Transverse colon (tissue), 4 donors: ENCODE results near the gene UACA. TPM values are rescaled to one million over a fixed set of nuclear protein-coding genes. Genes with fewer than 3 reads are reported as not detected.

Source experiments
- DNase-seq: peaks from one replicate; pipeline ENCODE4 v3.0.0-alpha.2; 2019
- H3K27ac ChIP-seq, 4 donors: fragments of 200-600 bp; sonication (generic); 2 replicates each; pipeline ENCODE4 v1.5.1; 2016 to 2018; ENCODE audit warnings: inconsistent platforms in 4 of 4
- H3K27me3 ChIP-seq: fragments of 200-600 bp; sonication (generic); 2 replicates; pipeline ENCODE4 v1.5.1; 2017; ENCODE audit warnings: inconsistent platforms
- H3K36me3 ChIP-seq, 4 donors: fragments of 200-600 bp; sonication (generic); 2 replicates each; pipeline ENCODE4 v1.5.1; 2017 to 2019; ENCODE audit warnings: inconsistent platforms in 4 of 4
- H3K4me1 ChIP-seq, 4 donors: fragments of 200-600 bp; sonication (generic); 2 replicates each; pipeline ENCODE4 v1.5.1; 2017 to 2020; ENCODE audit warnings: inconsistent platforms in 4 of 4
- H3K4me3 ChIP-seq, 4 donors: fragments of 200-600 bp; sonication (generic); 1 replicate in 1 of 4; 2 replicates in 3 of 4; pipeline versions ENCODE4 v1.5.1 to v1.6.1; 2017 to 2019; ENCODE audit warnings: inconsistent platforms in 4 of 4
- H3K9me3 ChIP-seq, 2 donors: fragments of 200-600 bp; sonication (generic); 2 replicates each; pipeline ENCODE4 v1.5.1; 2017 to 2019; ENCODE audit warnings: inconsistent platforms in 2 of 2
- EP300 ChIP-seq: sonication (generic); formaldehyde crosslinking; IDR thresholded peaks from one replicate; pipeline ENCODE4 v1.6.1; 2017; ENCODE audit warnings: antibody characterized with exemption, low read depth
- POLR2A ChIP-seq: fragments of 450-650 bp; IDR thresholded peaks from one replicate; pipeline ENCODE4 v1.6.1; 2016; ENCODE audit warnings: antibody characterized with exemption, mild to moderate bottlenecking, moderate library complexity
- POLR2AphosphoS5 ChIP-seq, 3 donors: sonication (generic); formaldehyde crosslinking; IDR thresholded peaks; one replicate each; pipeline ENCODE4 v1.6.1; 2016; ENCODE audit warnings: antibody characterized with exemption in 3 of 3
- whole genome bisulfite sequencing, 2 donors: methylation state at CpG; one replicate each; pipeline ENCODE4 v1.1.5; 2018; ENCODE audit warnings: low coverage in 1 of 2; 5-methylcytosine and 5-hydroxymethylcytosine counted together
- in situ Hi-C, 4 donors: fragments of 200-750 bp; cut with MboI; loops; one replicate each; pipeline versions ENCODE4 v1.15.0 to v1.15.1; 2017; ENCODE audit warnings: low sequenced_read_pairs in 3 of 4, low pct_ligation_motif_present in 1 of 4, low pct_unique_long_range_greater_than_20kb in 1 of 4
- intact Hi-C: fragments of 100-400 bp; cut with DNase I; formaldehyde crosslinking; loops from one replicate; pipeline ENCODE4 v1.15.1; 2023; ENCODE audit warnings: low total_unique reads
- total RNA-seq, 4 donors: library from RNA; depleted of rRNA; stranded (reverse); fragments of >200 nt; gene quantifications; one replicate each; pipeline ENCODE4 v1.1.0, GENCODE V29; 2016
- TF ChIP-seq, protein P1 (sequence below), 5 experiments: fragments of 200-600 bp in 3 of 5; fragments of 450-650 bp in 2 of 5; sonication (generic) in 3 of 5; IDR thresholded peaks; 1 replicate in 2 of 5; 2 replicates in 3 of 5; pipeline ENCODE4 v1.5.1; 2016 to 2017; ENCODE audit warnings: antibody characterized with exemption in 5 of 5, inconsistent platforms in 3 of 5, mild to moderate bottlenecking in 2 of 5, moderate library complexity in 1 of 5

The UACA gene
- total RNA-seq, 4 donors from 2014 or later: 19.5 to 90.5 (median 40.8) TPM

DNA sequence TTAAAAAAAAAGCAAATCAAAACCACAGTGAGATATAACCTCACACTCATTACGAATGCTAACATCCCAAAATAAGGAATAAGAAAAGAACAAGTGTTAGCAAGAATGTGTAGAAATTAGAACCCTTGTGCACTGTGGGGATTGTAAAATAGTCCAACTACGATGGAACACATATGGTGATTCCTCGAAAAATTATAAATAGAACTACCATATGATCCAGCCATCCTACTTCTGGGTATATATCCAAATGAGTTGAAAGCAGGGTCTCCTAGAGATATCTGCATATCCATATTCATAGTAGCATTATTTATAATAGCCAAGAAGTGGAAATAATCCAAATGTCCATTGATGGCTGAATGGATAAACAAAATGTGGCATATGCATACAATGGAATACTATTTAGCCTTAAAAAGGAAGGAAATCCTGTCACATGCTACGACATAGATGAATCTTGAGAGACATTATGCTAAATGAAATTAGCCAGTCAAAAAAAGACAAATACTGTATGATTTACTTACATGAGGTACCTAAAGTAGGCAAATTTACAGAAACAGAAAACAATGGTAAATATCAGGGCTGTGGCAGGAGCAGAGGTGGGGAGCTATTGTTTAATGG is 55.6 kb downstream of the UACA start:
- intact Hi-C loops (loop anchor here (2.0 kb wide), 1 partner anchor 47 kb away; no protein-coding TSS in a partner anchor), in situ Hi-C loops (no loop called here)
- TF ChIP-seq, protein P1, sequence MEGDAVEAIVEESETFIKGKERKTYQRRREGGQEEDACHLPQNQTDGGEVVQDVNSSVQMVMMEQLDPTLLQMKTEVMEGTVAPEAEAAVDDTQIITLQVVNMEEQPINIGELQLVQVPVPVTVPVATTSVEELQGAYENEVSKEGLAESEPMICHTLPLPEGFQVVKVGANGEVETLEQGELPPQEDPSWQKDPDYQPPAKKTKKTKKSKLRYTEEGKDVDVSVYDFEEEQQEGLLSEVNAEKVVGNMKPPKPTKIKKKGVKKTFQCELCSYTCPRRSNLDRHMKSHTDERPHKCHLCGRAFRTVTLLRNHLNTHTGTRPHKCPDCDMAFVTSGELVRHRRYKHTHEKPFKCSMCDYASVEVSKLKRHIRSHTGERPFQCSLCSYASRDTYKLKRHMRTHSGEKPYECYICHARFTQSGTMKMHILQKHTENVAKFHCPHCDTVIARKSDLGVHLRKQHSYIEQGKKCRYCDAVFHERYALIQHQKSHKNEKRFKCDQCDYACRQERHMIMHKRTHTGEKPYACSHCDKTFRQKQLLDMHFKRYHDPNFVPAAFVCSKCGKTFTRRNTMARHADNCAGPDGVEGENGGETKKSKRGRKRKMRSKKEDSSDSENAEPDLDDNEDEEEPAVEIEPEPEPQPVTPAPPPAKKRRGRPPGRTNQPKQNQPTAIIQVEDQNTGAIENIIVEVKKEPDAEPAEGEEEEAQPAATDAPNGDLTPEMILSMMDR (IDR thresholded peaks at IDR 0.05): no peak
- TF ChIP-seq EP300 (no peak), POLR2AphosphoS5 (IDR thresholded peaks at IDR 0.05) (no peak), POLR2A (no peak)

GRCh38 chr15:70704731-70705130 is 58.6 kb downstream of the UACA start:
- DNase-seq: no peak
- Histone ChIP-seq H3K4me3 (no peak overlapping the region), H3K4me1 (peaks cover 0 to 16% (median 7%) of the 10 kb centered on the region in 4 donors), H3K36me3 (no peaks in the 10 kb centered on the region), H3K27ac (no peak overlapping the region), H3K9me3 (no peaks in the 10 kb centered on the region), H3K27me3 (no peaks in the 10 kb centered on the region)
- WGBS, 2 donors: 85 to 93% methylated on average over 5 of the region's 5 CpGs
- no peak for TF ChIP-seq EP300
- TF ChIP-seq POLR2A: no peak
- no peak for TF ChIP-seq POLR2AphosphoS5 (IDR thresholded peaks at IDR 0.05)
- TF ChIP-seq, protein P1 (IDR thresholded peaks at IDR 0.05): no peak
- intact Hi-C loops: no loop called here
- in situ Hi-C loops: no loop called here

More for the DNA sequence above, 55.6 kb downstream of the UACA start:
- H3K36me3 ChIP-seq: no peaks in the 10 kb centered on the region
- H3K4me3 ChIP-seq: no peak overlapping the region
- no peaks in the 10 kb centered on the region for H3K27me3 ChIP-seq
- peaks cover 0 to 15% (median 5%) of the 10 kb centered on the region in 4 donors for H3K4me1 ChIP-seq
- no peak for DNase-seq
- WGBS, 2 donors: 91 to 92% methylated on average over 4 of the region's 4 CpGs
- no peaks in the 10 kb centered on the region for H3K9me3 ChIP-seq
- no peak overlapping the region for H3K27ac ChIP-seq

DNA sequence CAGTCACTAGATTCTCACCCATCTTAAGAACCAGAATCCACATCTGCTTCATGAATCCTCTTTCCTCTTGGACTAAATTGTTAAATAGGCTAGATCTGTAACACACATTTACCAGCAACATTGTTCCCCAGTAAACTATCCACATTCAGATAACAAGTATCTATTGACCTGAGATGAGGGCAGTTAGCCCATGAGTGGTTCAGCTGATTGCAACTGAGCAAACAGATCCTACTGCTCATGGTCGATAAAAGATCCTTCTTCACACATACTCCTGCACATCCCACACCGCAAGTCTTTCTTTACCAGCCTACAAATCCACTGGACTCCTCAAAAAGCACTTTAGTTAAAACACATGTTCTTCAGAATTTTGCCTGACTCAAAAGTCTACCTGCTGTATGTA is 59.2 kb downstream of the UACA start:
- Histone ChIP-seq H3K27ac (peak overlapping the region in 1 of 4 donors; percentile 35), H3K4me3 (no peak overlapping the region), H3K27me3 (no peaks in the 10 kb centered on the region), H3K4me1 (peaks cover 0 to 22% (median 8%) of the 10 kb centered on the region in 4 donors), H3K9me3 (no peaks in the 10 kb centered on the region), H3K36me3 (no peaks in the 10 kb centered on the region)
- 60 to 83% methylated on average over 1 to 2 of the region's 2 CpGs for WGBS, 2 donors
- DNase-seq: no peak
- intact Hi-C loops (no loop called here), in situ Hi-C loops (no loop called here)
- TF ChIP-seq EP300 (no peak), POLR2AphosphoS5 (IDR thresholded peaks at IDR 0.05) (no peak), POLR2A (no peak)
- TF ChIP-seq, protein P1 (IDR thresholded peaks at IDR 0.05): no peak

- intact Hi-C loops (no loop called here), in situ Hi-C loops (no loop called here)
- no peaks in the 10 kb centered on the region for H3K27me3 ChIP-seq
- peaks cover 0 to 29% (median 12%) of the 10 kb centered on the region in 4 donors for H3K4me1 ChIP-seq
- 70 to 71% methylated on average over 7 of the region's 7 CpGs for WGBS, 2 donors
- H3K36me3 ChIP-seq: no peaks in the 10 kb centered on the region
- no peaks in the 10 kb centered on the region for H3K9me3 ChIP-seq
- no peak for DNase-seq
- no peak for TF ChIP-seq POLR2AphosphoS5 (IDR thresholded peaks at IDR 0.05)
- TF ChIP-seq EP300: no peak
- TF ChIP-seq, protein P1 (IDR thresholded peaks at IDR 0.05): no peak
- no peak overlapping the region for H3K4me3 ChIP-seq
- H3K27ac ChIP-seq: peak overlapping the region in 3 of 4 donors; percentile 2 to 35 (median 18)
Observed at GRCh38 chr15:70703096-70703878, 60.1 kb downstream of the UACA start.
